Mesendoderm (in vitro differentiated cells): ENCODE measurements around the gene MYO15A.

Source experiments
- DNase-seq: peaks from one replicate; pipeline ENCODE4 v3.0.0; 2013
- H2AK5ac ChIP-seq: 2 replicates; pipeline ENCODE4 v1.6.1; 2013; ENCODE audit warnings: low read length, inconsistent platforms
- H2BK120ac ChIP-seq: 2 replicates; pipeline ENCODE4 v1.6.1; 2013; ENCODE audit warnings: low read depth, mild to moderate bottlenecking, low read length, moderate library complexity, mixed read lengths
- H2BK15ac ChIP-seq: replicated peaks from 2 replicates; pipeline ENCODE4 v1.6.1; 2013; ENCODE audit warnings: low read depth, mild to moderate bottlenecking, moderate library complexity
- H2BK5ac ChIP-seq: 2 replicates; pipeline ENCODE4 v1.6.1; 2013; ENCODE audit warnings: low read length, inconsistent platforms
- H3K18ac ChIP-seq: 2 replicates; pipeline ENCODE4 v1.6.1; 2013; ENCODE audit warnings: mild to moderate bottlenecking, low read length, mixed read lengths
- H3K23ac ChIP-seq: one replicate; pipeline ENCODE4 v1.6.1; 2013; ENCODE audit warnings: low read length
- H3K27ac ChIP-seq: 2 replicates; pipeline ENCODE4 v1.5.1; 2013; ENCODE audit warnings: low read depth, mild to moderate bottlenecking, inconsistent platforms, low read length, moderate library complexity
- H3K27me3 ChIP-seq: 2 replicates; pipeline ENCODE4 v1.6.1; 2013; ENCODE audit warnings: low read length, control low read depth, mild to moderate bottlenecking, inconsistent platforms; ENCODE audit not compliant: insufficient read depth, poor library complexity
- H3K36me3 ChIP-seq: 2 replicates; pipeline ENCODE4 v1.6.1; 2013; ENCODE audit warnings: low read length, inconsistent platforms; ENCODE audit not compliant: control insufficient read depth, insufficient read depth
- H3K4ac ChIP-seq: one replicate; pipeline ENCODE4 v1.6.1; 2013; ENCODE audit warnings: low read depth, mild to moderate bottlenecking, low read length, moderate library complexity
- H3K4me1 ChIP-seq: 2 replicates; pipeline ENCODE4 v1.6.1; 2013; ENCODE audit warnings: low read depth, low read length, inconsistent platforms; ENCODE audit not compliant: control insufficient read depth
- H3K4me2 ChIP-seq: 2 replicates; pipeline ENCODE4 v1.6.1; 2013; ENCODE audit warnings: low read length
- H3K4me3 ChIP-seq: 2 replicates; pipeline ENCODE4 v1.5.1; 2013; ENCODE audit warnings: mild to moderate bottlenecking, low read length
- H3K56ac ChIP-seq: one replicate; pipeline ENCODE4 v1.6.1; 2013; ENCODE audit warnings: low read length
- H3K79me1 ChIP-seq: 2 replicates; pipeline ENCODE4 v1.6.1; 2013; ENCODE audit warnings: low read length, inconsistent platforms
- H3K79me2 ChIP-seq: 2 replicates; pipeline ENCODE4 v1.6.1; 2013; ENCODE audit warnings: mild to moderate bottlenecking, low read length; ENCODE audit not compliant: control insufficient read depth, insufficient read depth
- H3K9ac ChIP-seq: 2 replicates; pipeline ENCODE4 v1.6.1; 2013; ENCODE audit warnings: low read length, inconsistent platforms
- H4K5ac ChIP-seq: one replicate; pipeline ENCODE4 v1.6.1; 2013; ENCODE audit warnings: low read length
- H4K8ac ChIP-seq: one replicate; pipeline ENCODE4 v1.6.1; 2013; ENCODE audit warnings: low read depth, mild to moderate bottlenecking, control low read depth, low read length, moderate library complexity
- WGBS: extraction: QIAGEN DNeasy Blood & Tissue Kit; methylation state at CpG from one replicate; pipeline ENCODE4 v1.1.7; 2013; ENCODE audit warnings: low lambda C conversion rate, missing lambda C conversion rate; ENCODE audit not compliant: insufficient coverage; ENCODE audit errors: extremely low coverage; 5-methylcytosine and 5-hydroxymethylcytosine counted together

The MYO15A gene

GRCh38 chr17:18069101-18069500, 39.5 kb upstream of the MYO15A start:
- DNase-seq: no peak
- H3K4ac ChIP-seq: no peak overlapping the region
- H3K27ac ChIP-seq: no peak overlapping the region
- H3K79me1 ChIP-seq: no peaks in the 10 kb centered on the region
- no peak overlapping the region for H3K9ac ChIP-seq
- H3K36me3 ChIP-seq: no peaks in the 10 kb centered on the region
- no peak overlapping the region for H4K8ac ChIP-seq
- H4K5ac ChIP-seq: no peak overlapping the region
- H3K23ac ChIP-seq: no peak overlapping the region
- H3K18ac ChIP-seq: no peak overlapping the region
- H2AK5ac ChIP-seq: no peak overlapping the region
- no peak overlapping the region for H2BK120ac ChIP-seq
- no peak overlapping the region for H2BK5ac ChIP-seq
- H3K4me3 ChIP-seq: no peak overlapping the region
- H3K4me2 ChIP-seq: no peak overlapping the region
- H3K79me2 ChIP-seq: no peaks in the 10 kb centered on the region
- WGBS: no CpG with 5 or more reads among the region's 2 CpGs
- H2BK15ac ChIP-seq: no peak overlapping the region
- no peaks in the 10 kb centered on the region for H3K4me1 ChIP-seq
- no peaks in the 10 kb centered on the region for H3K27me3 ChIP-seq
- no peak overlapping the region for H3K56ac ChIP-seq

- no peak overlapping the region for H2BK15ac ChIP-seq
- no peak overlapping the region for H3K27ac ChIP-seq
- H2BK5ac ChIP-seq: no peak overlapping the region
- H3K9ac ChIP-seq: no peak overlapping the region
- no peak overlapping the region for H4K5ac ChIP-seq
- H3K4ac ChIP-seq: no peak overlapping the region
- H3K79me1 ChIP-seq: no peaks in the 10 kb centered on the region
- no peaks in the 10 kb centered on the region for H3K4me1 ChIP-seq
- no peak overlapping the region for H3K4me2 ChIP-seq
- no CpG with 5 or more reads among the region's 8 CpGs for WGBS
- no peaks in the 10 kb centered on the region for H3K79me2 ChIP-seq
- H3K56ac ChIP-seq: no peak overlapping the region
- H3K4me3 ChIP-seq: no peak overlapping the region
- H3K27me3 ChIP-seq: no peaks in the 10 kb centered on the region
- H4K8ac ChIP-seq: no peak overlapping the region
- no peak overlapping the region for H3K23ac ChIP-seq
- no peak overlapping the region for H2BK120ac ChIP-seq
- no peak overlapping the region for H3K18ac ChIP-seq
- H3K36me3 ChIP-seq: no peaks in the 10 kb centered on the region
- H2AK5ac ChIP-seq: no peak overlapping the region
- DNase-seq: peak; percentile 35
Observed at GRCh38 chr17:18070861-18071340, 37.7 kb upstream of the MYO15A start.

GRCh38 chr17:18071751-18072150, 36.8 kb upstream of the MYO15A start:
- H2BK15ac ChIP-seq: no peak overlapping the region
- H3K27ac ChIP-seq: no peak overlapping the region
- no peaks in the 10 kb centered on the region for H3K4me1 ChIP-seq
- H4K5ac ChIP-seq: no peak overlapping the region
- H2BK5ac ChIP-seq: no peak overlapping the region
- no peaks in the 10 kb centered on the region for H3K36me3 ChIP-seq
- no peak overlapping the region for H4K8ac ChIP-seq
- no peak overlapping the region for H2BK120ac ChIP-seq
- no peak overlapping the region for H3K4me3 ChIP-seq
- no peak overlapping the region for H3K18ac ChIP-seq
- H3K56ac ChIP-seq: no peak overlapping the region
- H3K79me1 ChIP-seq: no peaks in the 10 kb centered on the region
- DNase-seq: no peak
- H2AK5ac ChIP-seq: no peak overlapping the region
- H3K79me2 ChIP-seq: no peaks in the 10 kb centered on the region
- no peak overlapping the region for H3K9ac ChIP-seq
- no peak overlapping the region for H3K4ac ChIP-seq
- no peaks in the 10 kb centered on the region for H3K27me3 ChIP-seq
- H3K23ac ChIP-seq: no peak overlapping the region
- no peak overlapping the region for H3K4me2 ChIP-seq

GRCh38 chr17:18074566-18075272, 33.8 kb upstream of the MYO15A start:
- Histone ChIP-seq H2BK5ac (no peak overlapping the region), H3K27ac (no peak overlapping the region), H3K4ac (no peak overlapping the region), H3K36me3 (no peaks in the 10 kb centered on the region), H4K5ac (no peak overlapping the region), H3K4me1 (no peaks in the 10 kb centered on the region), H4K8ac (no peak overlapping the region), H3K23ac (no peak overlapping the region), H3K4me2 (no peak overlapping the region), H2BK15ac (no peak overlapping the region), H2AK5ac (no peak overlapping the region), H3K9ac (no peak overlapping the region), H2BK120ac (no peak overlapping the region), H3K18ac (no peak overlapping the region), H3K4me3 (no peak overlapping the region), H3K79me1 (no peaks in the 10 kb centered on the region), H3K56ac (no peak overlapping the region), H3K79me2 (no peaks in the 10 kb centered on the region), H3K27me3 (no peaks in the 10 kb centered on the region)
- no CpG with 5 or more reads among the region's 6 CpGs for WGBS
- DNase-seq: no peak

GRCh38 chr17:18076936-18077335, 31.6 kb upstream of the MYO15A start:
- H2AK5ac ChIP-seq: no peak overlapping the region
- H3K27me3 ChIP-seq: no peaks in the 10 kb centered on the region
- no peaks in the 10 kb centered on the region for H3K4me1 ChIP-seq
- H4K5ac ChIP-seq: no peak overlapping the region
- no peak overlapping the region for H3K27ac ChIP-seq
- H4K8ac ChIP-seq: no peak overlapping the region
- no peak overlapping the region for H2BK120ac ChIP-seq
- H2BK15ac ChIP-seq: no peak overlapping the region
- H3K56ac ChIP-seq: no peak overlapping the region
- no peak overlapping the region for H3K23ac ChIP-seq
- H3K9ac ChIP-seq: no peak overlapping the region
- no peaks in the 10 kb centered on the region for H3K79me2 ChIP-seq
- no peak for DNase-seq
- H3K36me3 ChIP-seq: no peaks in the 10 kb centered on the region
- H3K4ac ChIP-seq: no peak overlapping the region
- no peaks in the 10 kb centered on the region for H3K79me1 ChIP-seq
- no peak overlapping the region for H3K4me3 ChIP-seq
- H3K18ac ChIP-seq: no peak overlapping the region
- H3K4me2 ChIP-seq: no peak overlapping the region
- no peak overlapping the region for H2BK5ac ChIP-seq
- WGBS: no CpG with 5 or more reads among the region's 7 CpGs

- no peak overlapping the region for H3K27ac ChIP-seq
- H3K4me1 ChIP-seq: no peaks in the 10 kb centered on the region
- no peak overlapping the region for H2AK5ac ChIP-seq
- no peak overlapping the region for H3K23ac ChIP-seq
- H3K36me3 ChIP-seq: no peaks in the 10 kb centered on the region
- H3K79me1 ChIP-seq: no peaks in the 10 kb centered on the region
- no peak overlapping the region for H3K4ac ChIP-seq
- no peak overlapping the region for H3K18ac ChIP-seq
- no peak overlapping the region for H3K56ac ChIP-seq
- no peak overlapping the region for H4K8ac ChIP-seq
- no peak overlapping the region for H2BK5ac ChIP-seq
- H3K4me2 ChIP-seq: no peak overlapping the region
- H3K79me2 ChIP-seq: no peaks in the 10 kb centered on the region
- H3K9ac ChIP-seq: no peak overlapping the region
- H3K4me3 ChIP-seq: no peak overlapping the region
- no peak for DNase-seq
- no CpG with 5 or more reads among the region's 4 CpGs for WGBS
- no peak overlapping the region for H2BK120ac ChIP-seq
- no peaks in the 10 kb centered on the region for H3K27me3 ChIP-seq
- H2BK15ac ChIP-seq: no peak overlapping the region
- no peak overlapping the region for H4K5ac ChIP-seq
Observed at GRCh38 chr17:18079543-18079942, 29.0 kb upstream of the MYO15A start.
